Natural killer cell treated with Interleukin-12 subunit alpha and Interleukin-12 subunit beta and Interleukin-15 and Interleukin-18, amount 100 ng/mL, for 72 hours (primary cell): ENCODE measurements around the gene NLRC5. TPM values are rescaled to one million over a fixed set of nuclear protein-coding genes. Genes with fewer than 3 reads are reported as not detected.
"Not testable (repeated sequence)": the region's sequence is repeated elsewhere in the genome, so short reads cannot be mapped to it uniquely, and the experiment has no call there.

ENCODE experiments used
- ATAC-seq, 2 donors: fragments of 150-1000 bp; cut with Tn5 transposase in 1 of 2; sonication (Bioruptor Pico), chemical (Tn5 transposase) in 1 of 2; 2 replicates each; pipeline ENCODE4 v1.10.0; 2021
- DNase-seq: peaks from one replicate; pipeline ENCODE4 v3.0.0; 2022; ENCODE audit warnings: low spot score
- H3K27ac Mint-ChIP-seq, 2 donors: 1 replicate in 1 of 2; 2 replicates in 1 of 2; pipeline ENCODE4 v1.8.0; 2022; ENCODE audit warnings: mixed read lengths in 2 of 2, mild to moderate bottlenecking in 1 of 2, moderate library complexity in 1 of 2
- H3K27me3 Mint-ChIP-seq, 2 donors: 1 replicate in 1 of 2; 2 replicates in 1 of 2; pipeline ENCODE4 v1.8.0; 2022; ENCODE audit warnings: mixed read lengths in 2 of 2
- H3K36me3 Mint-ChIP-seq: one replicate; pipeline ENCODE4 v1.8.0; 2022; ENCODE audit warnings: mixed read lengths
- H3K4me1 Mint-ChIP-seq, 2 donors: 1 replicate in 1 of 2; 2 replicates in 1 of 2; pipeline ENCODE4 v1.8.0; 2022; ENCODE audit warnings: low read depth in 2 of 2, mixed read lengths in 2 of 2, mild to moderate bottlenecking in 1 of 2
- H3K4me3 Mint-ChIP-seq: one replicate; pipeline ENCODE4 v1.8.0; 2022; ENCODE audit warnings: mixed read lengths
- H3K9me3 Mint-ChIP-seq: 2 replicates; pipeline ENCODE4 v1.8.0; 2022; ENCODE audit warnings: mixed read lengths
- total RNA-seq, 2 donors: library from RNA; stranded (reverse); gene quantifications; one replicate each; pipeline ENCODE4 v1.2.3, GENCODE V29; 2022

The NLRC5 gene
- total RNA-seq, 2 donors from 2014 or later: 190 to 316 TPM

- DNase-seq: no peak
- Mint-ChIP-seq H3K9me3 (peaks cover 6% of the 10 kb centered on the region), H3K4me1 (peaks cover 34 to 35% of the 10 kb centered on the region in 2 donors), H3K4me3 (no peak overlapping the region), H3K27me3 (no peaks in the 10 kb centered on the region), H3K36me3 (peaks cover 10% of the 10 kb centered on the region), H3K27ac (no peak overlapping the region)
- peak in 1 of 2 donors; percentile 18 for ATAC-seq
Measured at GRCh38 chr16:57066625-57067024, 77.3 kb downstream of the NLRC5 start.

DNA sequence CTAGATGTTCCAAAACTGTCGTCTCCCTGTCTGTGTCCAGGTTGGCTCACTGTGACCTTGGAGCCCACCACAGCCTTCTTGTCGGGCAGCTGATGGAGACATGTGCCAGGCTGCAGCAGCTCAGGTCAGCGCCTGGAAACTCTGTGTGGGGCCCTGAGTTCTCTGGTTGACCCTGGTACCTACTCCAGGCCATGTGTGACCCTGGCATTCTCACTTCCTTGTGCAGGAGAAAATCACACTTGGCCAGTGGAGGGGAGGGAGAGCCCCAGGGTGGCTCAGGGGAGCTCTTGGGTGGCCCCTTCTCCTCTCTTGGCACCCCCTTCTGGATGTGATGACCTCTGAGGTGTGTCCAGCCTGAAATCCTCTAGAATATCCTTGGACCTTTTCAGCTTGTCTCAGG, 78.0 kb downstream of the NLRC5 start:
- H3K27me3 Mint-ChIP-seq: no peaks in the 10 kb centered on the region
- no peak overlapping the region for H3K27ac Mint-ChIP-seq
- DNase-seq (no peak), ATAC-seq (no peak)
- peaks cover 6% of the 10 kb centered on the region for H3K9me3 Mint-ChIP-seq
- H3K4me3 Mint-ChIP-seq: no peak overlapping the region
- peaks cover 17% of the 10 kb centered on the region for H3K36me3 Mint-ChIP-seq
- H3K4me1 Mint-ChIP-seq: peaks cover 40 to 41% of the 10 kb centered on the region in 2 donors

DNA sequence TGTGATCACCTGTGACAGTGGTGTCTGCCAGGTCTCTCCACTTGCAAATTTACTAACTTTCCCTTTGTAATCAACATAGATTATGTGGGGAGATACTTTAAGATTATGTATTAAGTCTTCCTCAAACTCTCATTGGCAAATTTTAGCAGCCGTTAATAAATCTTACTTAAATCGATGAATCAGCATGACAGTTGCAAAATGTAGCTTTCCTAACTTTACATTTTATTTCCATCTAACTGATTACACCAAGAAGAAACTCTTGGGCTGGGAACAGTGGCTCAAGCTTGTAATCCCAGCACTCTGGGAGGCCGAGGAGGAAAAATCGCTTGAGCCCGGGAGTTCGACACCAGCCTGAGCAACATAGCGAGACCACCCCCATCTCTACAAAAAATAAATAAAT, 79.7 kb downstream of the NLRC5 start:
- H3K27ac Mint-ChIP-seq: peak overlapping the region in 1 of 2 donors; percentile 1
- ATAC-seq (no peak), DNase-seq (no peak)
- H3K4me1 Mint-ChIP-seq: peaks cover 41 to 44% of the 10 kb centered on the region in 2 donors
- no peaks in the 10 kb centered on the region for H3K27me3 Mint-ChIP-seq
- peaks cover 6% of the 10 kb centered on the region for H3K9me3 Mint-ChIP-seq
- no peak overlapping the region for H3K4me3 Mint-ChIP-seq
- H3K36me3 Mint-ChIP-seq: peaks cover 17% of the 10 kb centered on the region

DNA sequence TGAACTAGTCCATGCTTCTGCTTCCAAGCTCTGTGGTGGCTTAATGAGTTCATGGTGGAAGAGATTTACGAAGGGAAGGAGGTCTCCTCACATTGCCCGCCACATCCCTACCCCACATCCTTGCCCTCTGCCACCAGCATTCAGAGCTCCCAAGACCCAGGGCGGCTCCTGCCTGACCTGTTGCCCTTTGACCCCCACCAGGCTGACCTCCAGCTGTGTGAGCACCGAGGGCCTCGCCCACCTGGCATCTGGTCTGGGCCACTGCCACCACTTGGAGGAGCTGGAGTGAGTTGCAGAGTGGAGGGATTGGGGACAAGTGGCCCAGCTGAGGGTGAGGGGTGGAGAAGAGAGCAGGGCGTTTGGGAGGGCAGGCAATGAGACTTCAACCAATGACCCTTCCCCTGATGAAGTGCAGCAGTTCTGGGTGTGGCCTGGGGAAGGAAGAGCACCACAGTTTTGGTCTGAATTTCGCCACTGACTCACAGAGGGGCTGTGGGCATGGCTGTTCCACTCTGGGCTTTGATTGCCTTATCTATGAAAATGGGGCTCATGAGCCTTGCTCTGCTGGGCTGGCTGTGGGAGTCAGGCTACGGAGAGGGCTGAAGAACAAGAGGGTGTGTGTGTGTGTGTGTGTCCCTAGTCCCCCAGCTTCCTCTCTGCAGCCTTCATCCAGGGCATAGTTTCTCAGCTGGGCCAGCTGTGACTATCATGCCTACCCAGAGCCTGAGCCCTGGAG, 80.4 kb downstream of the NLRC5 start:
- Mint-ChIP-seq H3K4me3 (no peak overlapping the region), H3K36me3 (peaks cover 17% of the 10 kb centered on the region), H3K27ac (peak overlapping the region; percentile 75 to 82), H3K9me3 (peaks cover 6% of the 10 kb centered on the region), H3K27me3 (no peaks in the 10 kb centered on the region), H3K4me1 (peaks cover 38 to 44% of the 10 kb centered on the region in 2 donors)
- ATAC-seq (peak in 1 of 2 donors; percentile 14), DNase-seq (no peak)

- H3K36me3 Mint-ChIP-seq: peaks cover 17% of the 10 kb centered on the region
- peak overlapping the region; percentile 64 for H3K4me3 Mint-ChIP-seq
- H3K9me3 Mint-ChIP-seq: peaks cover 6% of the 10 kb centered on the region
Measured at GRCh38 chr16:57070424-57070823, 81.1 kb downstream of the NLRC5 start.

GRCh38 chr16:57071081-57071732, 81.8 kb downstream of the NLRC5 start:
- not testable (repeated sequence) for DNase-seq, H3K9me3 Mint-ChIP-seq, H3K27me3 Mint-ChIP-seq, ATAC-seq
- Mint-ChIP-seq H3K36me3 (peaks cover 17% of the 10 kb centered on the region), H3K4me1 (peaks cover 38 to 44% of the 10 kb centered on the region in 2 donors), H3K4me3 (peak overlapping the region; percentile 64), H3K27ac (peak overlapping the region; percentile 75 to 82)

More at GRCh38 chr16:57070424-57070823, 81.1 kb downstream of the NLRC5 start:
- DNase-seq (no peak), ATAC-seq (peak; percentile 26 to 59)
- Mint-ChIP-seq H3K27ac (peak overlapping the region; percentile 75 to 82), H3K27me3 (no peaks in the 10 kb centered on the region), H3K4me1 (peaks cover 38 to 44% of the 10 kb centered on the region in 2 donors)

DNA sequence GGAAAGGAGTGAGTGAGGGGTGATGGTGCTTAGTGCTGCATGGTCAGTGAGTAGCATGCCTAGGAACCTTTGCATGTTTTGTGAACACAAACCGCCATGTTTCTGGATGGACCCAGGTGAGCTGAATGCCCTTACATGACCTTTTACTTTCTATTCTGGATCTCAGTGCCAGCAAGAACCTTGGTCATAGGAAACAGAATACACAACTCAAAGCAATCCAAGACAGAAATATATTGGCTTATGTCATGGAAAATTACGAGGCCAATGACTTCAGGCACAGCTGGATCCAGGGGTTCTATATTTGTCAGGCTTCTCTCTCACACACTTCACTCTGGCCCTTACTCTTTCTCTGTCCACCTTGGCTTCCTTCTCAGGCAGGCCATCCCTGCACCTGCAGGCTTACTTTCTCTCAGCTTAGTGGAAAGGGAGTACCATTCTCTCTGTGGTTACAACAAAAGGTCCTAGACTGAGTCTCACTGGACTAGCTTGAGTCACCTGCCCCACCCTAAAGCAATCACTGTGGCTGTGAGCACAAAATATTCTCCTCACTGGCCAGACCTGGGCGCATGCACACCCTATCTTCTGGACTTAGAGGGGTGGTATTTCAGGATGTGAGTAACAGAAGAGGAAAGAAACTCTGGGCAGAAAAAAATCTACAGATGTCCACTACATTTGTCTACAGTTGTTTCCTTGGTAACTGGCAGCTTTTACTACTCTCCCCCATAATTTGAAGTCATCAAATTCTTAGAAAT, 82.7 kb downstream of the NLRC5 start:
- Mint-ChIP-seq H3K9me3 (peaks cover 6% of the 10 kb centered on the region), H3K27ac (peak overlapping the region; percentile 75 to 82), H3K4me1 (peaks cover 40 to 44% of the 10 kb centered on the region in 2 donors), H3K36me3 (peaks cover 17% of the 10 kb centered on the region), H3K27me3 (no peaks in the 10 kb centered on the region), H3K4me3 (no peak overlapping the region)
- no peak for DNase-seq
- peak in 1 of 2 donors; percentile 43 for ATAC-seq

DNA sequence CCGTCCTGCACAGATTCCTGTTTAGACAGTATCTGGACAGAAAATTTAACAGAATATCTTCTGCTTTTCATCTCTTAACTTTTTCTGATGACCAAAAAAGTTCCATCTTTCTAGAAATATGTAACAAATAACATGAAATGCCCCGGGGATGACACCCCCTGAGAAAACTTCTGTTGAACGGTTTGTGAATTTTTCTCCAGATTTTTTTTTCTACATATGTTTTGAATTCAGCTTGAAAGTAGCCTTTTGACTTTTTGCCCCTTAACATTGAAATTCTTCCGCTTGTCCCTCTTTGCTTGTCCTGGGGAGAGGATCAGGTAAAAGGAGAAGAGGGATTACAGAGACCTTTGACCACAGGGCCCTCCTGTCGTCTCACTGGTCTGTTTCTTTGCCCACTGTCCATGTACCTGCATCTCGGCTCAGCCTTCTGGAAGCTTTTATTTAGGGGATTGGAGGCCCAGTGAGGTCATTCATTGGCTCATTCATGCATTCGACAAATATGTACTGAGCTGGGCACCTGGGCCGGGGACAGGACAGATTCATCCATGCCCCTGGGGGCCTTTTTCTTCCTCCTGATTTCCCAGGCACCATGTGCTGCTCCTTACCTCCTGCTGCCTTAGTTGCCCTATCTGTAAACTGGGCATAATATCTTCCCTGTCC, 83.4 kb downstream of the NLRC5 start:
- DNase-seq (no peak), ATAC-seq (no peak)
- peaks cover 38 to 44% of the 10 kb centered on the region in 2 donors for H3K4me1 Mint-ChIP-seq
- H3K4me3 Mint-ChIP-seq: no peak overlapping the region
- H3K36me3 Mint-ChIP-seq: peaks cover 17% of the 10 kb centered on the region
- peak overlapping the region; percentile 36 to 75 for H3K27ac Mint-ChIP-seq
- H3K27me3 Mint-ChIP-seq: no peaks in the 10 kb centered on the region
- peaks cover 6% of the 10 kb centered on the region for H3K9me3 Mint-ChIP-seq

DNA sequence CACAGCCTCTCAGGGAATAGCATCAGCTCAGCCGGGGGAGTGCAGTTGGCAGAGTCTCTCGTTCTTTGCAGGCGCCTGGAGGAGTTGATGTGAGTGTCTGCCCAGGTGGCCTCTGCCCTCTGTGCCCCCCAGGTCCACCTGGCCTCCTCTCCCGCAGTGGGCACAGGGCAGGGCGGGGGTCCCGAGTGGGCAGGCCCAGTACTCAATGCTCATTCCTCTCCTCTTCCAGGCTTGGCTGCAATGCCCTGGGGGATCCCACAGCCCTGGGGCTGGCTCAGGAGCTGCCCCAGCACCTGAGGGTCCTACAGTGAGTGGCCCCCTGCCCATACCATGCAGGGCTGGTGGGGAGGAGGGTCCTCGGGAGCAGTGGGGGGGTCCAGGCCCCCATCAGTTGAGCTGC, 88.4 kb downstream of the NLRC5 start:
- Mint-ChIP-seq H3K27me3 (no peaks in the 10 kb centered on the region), H3K27ac (no peak overlapping the region), H3K4me1 (peaks cover 3 to 4% of the 10 kb centered on the region in 2 donors), H3K36me3 (no peaks in the 10 kb centered on the region), H3K9me3 (no peaks in the 10 kb centered on the region), H3K4me3 (no peak overlapping the region)
- ATAC-seq (peak in 1 of 2 donors; percentile 21), DNase-seq (no peak)

DNA sequence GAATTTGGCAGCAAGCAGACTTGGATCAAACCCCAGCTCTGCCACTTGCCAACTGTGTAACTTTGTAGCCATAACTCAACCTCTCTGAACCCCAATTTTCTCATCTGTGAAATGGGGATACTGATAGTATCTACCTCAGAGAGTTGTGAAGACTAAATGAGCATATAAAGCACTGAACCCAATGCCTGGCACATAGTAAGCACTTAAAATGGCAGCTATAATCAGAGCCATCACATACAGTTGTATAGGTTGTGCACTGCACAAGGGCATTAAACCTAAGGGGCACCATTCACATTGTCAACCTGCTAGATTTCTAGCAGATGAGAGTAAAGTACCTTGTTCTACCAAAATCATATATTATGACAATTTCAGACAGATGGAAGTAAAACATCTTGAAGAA, 92.4 kb downstream of the NLRC5 start:
- no peak overlapping the region for H3K4me3 Mint-ChIP-seq
- no peak overlapping the region for H3K27ac Mint-ChIP-seq
- no peaks in the 10 kb centered on the region for H3K27me3 Mint-ChIP-seq
- ATAC-seq (no peak), DNase-seq (no peak)
- peaks cover 8 to 16% of the 10 kb centered on the region in 2 donors for H3K4me1 Mint-ChIP-seq
- H3K9me3 Mint-ChIP-seq: no peaks in the 10 kb centered on the region
- no peaks in the 10 kb centered on the region for H3K36me3 Mint-ChIP-seq

- no peak overlapping the region for H3K4me3 Mint-ChIP-seq
- no peak overlapping the region for H3K27ac Mint-ChIP-seq
- no peaks in the 10 kb centered on the region for H3K36me3 Mint-ChIP-seq
- ATAC-seq (no peak), DNase-seq (no peak)
- peaks cover 8 to 13% of the 10 kb centered on the region in 2 donors for H3K4me1 Mint-ChIP-seq
- H3K27me3 Mint-ChIP-seq: no peaks in the 10 kb centered on the region
- H3K9me3 Mint-ChIP-seq: no peaks in the 10 kb centered on the region
Measured at GRCh38 chr16:57082664-57083063, 93.3 kb downstream of the NLRC5 start.

- ATAC-seq: no peak
- Mint-ChIP-seq H3K27me3 (no peaks in the 10 kb centered on the region), H3K4me3 (no peak overlapping the region), H3K9me3 (no peaks in the 10 kb centered on the region), H3K4me1 (peaks cover 8 to 13% of the 10 kb centered on the region in 2 donors), H3K36me3 (no peaks in the 10 kb centered on the region), H3K27ac (peak overlapping the region in 1 of 2 donors; percentile 5)
- no peak for DNase-seq
Measured at GRCh38 chr16:57083485-57084126, 94.2 kb downstream of the NLRC5 start.

DNA sequence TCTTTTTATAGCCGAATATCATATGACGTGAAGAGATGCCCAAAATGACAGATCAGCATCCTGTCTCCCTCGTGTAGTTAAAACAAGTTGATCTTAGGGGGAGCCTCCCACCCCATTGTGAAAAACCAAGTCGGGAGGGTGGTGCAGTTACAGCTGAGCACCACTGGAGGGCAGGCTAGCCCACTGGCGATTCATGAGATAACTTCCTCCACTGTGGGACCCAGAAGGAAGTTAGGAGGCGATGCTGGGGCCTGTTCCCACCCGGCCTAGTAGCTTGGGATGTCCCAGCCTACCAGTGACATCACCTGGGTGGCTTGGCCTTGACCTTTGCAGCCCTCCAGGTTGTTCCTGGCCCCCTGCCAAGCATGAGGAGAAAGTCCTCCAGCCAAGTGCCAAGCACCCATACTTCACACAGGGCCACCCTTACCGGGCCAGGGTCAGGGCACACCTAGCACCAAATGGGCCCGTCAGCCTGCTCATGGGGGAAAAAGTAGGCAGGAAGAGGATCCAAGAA, 95.0 kb downstream of the NLRC5 start:
- ATAC-seq: peak; percentile 79 to 80
- H3K4me3 Mint-ChIP-seq: no peak overlapping the region

More for the DNA sequence above, 95.0 kb downstream of the NLRC5 start:
- H3K4me1 Mint-ChIP-seq: peaks cover 8 to 13% of the 10 kb centered on the region in 2 donors
- H3K27me3 Mint-ChIP-seq: no peaks in the 10 kb centered on the region
- H3K9me3 Mint-ChIP-seq: no peaks in the 10 kb centered on the region
- peak; percentile 68 for DNase-seq
- no peaks in the 10 kb centered on the region for H3K36me3 Mint-ChIP-seq
- H3K27ac Mint-ChIP-seq: peak overlapping the region in 1 of 2 donors; percentile 5
